ENCODE results near the gene METTL21C. TPM values are rescaled to one million over a fixed set of nuclear protein-coding genes. Genes with fewer than 3 reads are reported as not detected.

Gene METTL21C
- polyA plus RNA-seq, 1 donor: 0.06 TPM

DNA sequence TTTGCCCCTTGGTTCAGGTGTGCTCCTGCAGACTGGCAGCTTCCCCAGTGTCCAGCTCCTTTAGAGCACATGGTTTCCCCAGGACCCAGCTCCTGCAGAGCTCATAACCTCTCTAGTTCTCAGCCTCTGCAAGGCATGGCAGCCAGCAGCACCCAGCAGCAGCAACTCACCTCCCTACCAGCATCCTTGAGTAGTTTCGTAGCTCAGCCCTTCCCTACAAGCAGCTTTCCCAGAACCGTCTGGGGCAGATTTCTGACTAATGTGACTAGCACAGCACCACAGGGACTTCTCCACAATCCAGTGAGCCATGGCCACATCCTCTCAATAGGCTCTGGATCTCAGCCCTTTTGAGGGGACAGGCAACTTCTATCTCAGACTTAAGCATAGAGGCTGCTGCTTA is 14.1 kb upstream of the METTL21C start:
- WGBS (ENCODE audit: insufficient coverage, low lambda C conversion rate): no CpG with 5 or more reads among the region's 2 CpGs
- H3K4me1 ChIP-seq (ENCODE audit: control insufficient read depth, insufficient read depth, low read length): no peaks in the 10 kb centered on the region
- H3K27me3 ChIP-seq (ENCODE audit: control insufficient read depth, insufficient read depth, low read length): no peaks in the 10 kb centered on the region
- no peak for DNase-seq
- no peaks in the 10 kb centered on the region for H3K9me3 ChIP-seq (ENCODE audit: control insufficient read depth, low read depth, low read length)
- no peak overlapping the region for H3K27ac ChIP-seq (ENCODE audit: low read length)
- H3K36me3 ChIP-seq (ENCODE audit: control insufficient read depth, insufficient read depth, low read length): no peaks in the 10 kb centered on the region
- no peak overlapping the region for H3K4me3 ChIP-seq (ENCODE audit: low read length)

GRCh38 chr13:102708211-102708610 is 13.4 kb upstream of the METTL21C start:
- no peak for DNase-seq
- Histone ChIP-seq H3K4me1 (ENCODE audit: control insufficient read depth, insufficient read depth, low read length) (no peaks in the 10 kb centered on the region), H3K27me3 (ENCODE audit: control insufficient read depth, insufficient read depth, low read length) (no peaks in the 10 kb centered on the region), H3K4me3 (ENCODE audit: low read length) (no peak overlapping the region), H3K9me3 (ENCODE audit: control insufficient read depth, low read depth, low read length) (no peaks in the 10 kb centered on the region), H3K27ac (ENCODE audit: low read length) (no peak overlapping the region), H3K36me3 (ENCODE audit: control insufficient read depth, insufficient read depth, low read length) (no peaks in the 10 kb centered on the region)
- WGBS (ENCODE audit: insufficient coverage, low lambda C conversion rate): 72% methylated on average over 2 of the region's 2 CpGs

DNA sequence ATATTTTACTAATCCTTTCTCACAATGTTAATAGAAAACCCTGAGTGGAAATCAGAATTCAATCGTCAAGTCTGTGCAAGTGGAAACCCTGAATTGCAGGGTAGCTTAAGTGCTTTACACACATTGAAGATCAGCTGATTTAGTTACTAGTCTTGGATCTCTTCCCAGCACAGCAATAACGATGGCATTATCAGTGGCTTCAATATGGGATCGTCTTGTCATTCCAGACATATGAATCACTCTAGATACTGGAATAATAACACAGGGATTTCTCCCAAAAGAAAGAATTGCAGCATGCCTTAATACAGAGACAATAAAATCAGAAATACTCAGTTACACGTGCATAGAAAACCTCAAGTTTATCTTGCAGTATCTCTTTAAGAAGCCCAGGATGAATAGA is 12.6 kb upstream of the METTL21C start:
- H3K27ac ChIP-seq (ENCODE audit: low read length): no peak overlapping the region
- no peaks in the 10 kb centered on the region for H3K4me1 ChIP-seq (ENCODE audit: control insufficient read depth, insufficient read depth, low read length)
- WGBS (ENCODE audit: insufficient coverage, low lambda C conversion rate): 0% methylated on average over 1 of the region's 4 CpGs
- no peaks in the 10 kb centered on the region for H3K9me3 ChIP-seq (ENCODE audit: control insufficient read depth, low read depth, low read length)
- no peaks in the 10 kb centered on the region for H3K36me3 ChIP-seq (ENCODE audit: control insufficient read depth, insufficient read depth, low read length)
- peak; percentile 17 to 22 for DNase-seq
- H3K4me3 ChIP-seq (ENCODE audit: low read length): no peak overlapping the region
- no peaks in the 10 kb centered on the region for H3K27me3 ChIP-seq (ENCODE audit: control insufficient read depth, insufficient read depth, low read length)

GRCh38 chr13:102704238-102705058 is 9.6 kb upstream of the METTL21C start:
- Histone ChIP-seq H3K4me3 (ENCODE audit: low read length) (no peak overlapping the region), H3K36me3 (ENCODE audit: control insufficient read depth, insufficient read depth, low read length) (no peaks in the 10 kb centered on the region), H3K27ac (ENCODE audit: low read length) (no peak overlapping the region), H3K27me3 (ENCODE audit: control insufficient read depth, insufficient read depth, low read length) (no peaks in the 10 kb centered on the region), H3K4me1 (ENCODE audit: control insufficient read depth, insufficient read depth, low read length) (no peaks in the 10 kb centered on the region), H3K9me3 (ENCODE audit: control insufficient read depth, low read depth, low read length) (no peaks in the 10 kb centered on the region)
- whole genome bisulfite sequencing (ENCODE audit: insufficient coverage, low lambda C conversion rate): 80% methylated on average over 1 of the region's 6 CpGs
- no peak for DNase-seq

- no peaks in the 10 kb centered on the region for H3K4me1 ChIP-seq (ENCODE audit: control insufficient read depth, insufficient read depth, low read length)
- no peak for DNase-seq
- H3K4me3 ChIP-seq (ENCODE audit: low read length): no peak overlapping the region
- no peaks in the 10 kb centered on the region for H3K27me3 ChIP-seq (ENCODE audit: control insufficient read depth, insufficient read depth, low read length)
- peaks cover under 1% of the 10 kb centered on the region for H3K9me3 ChIP-seq (ENCODE audit: control insufficient read depth, low read depth, low read length)
- no peaks in the 10 kb centered on the region for H3K36me3 ChIP-seq (ENCODE audit: control insufficient read depth, insufficient read depth, low read length)
- no peak overlapping the region for H3K27ac ChIP-seq (ENCODE audit: low read length)
Observed at GRCh38 chr13:102703726-102704035, 8.8 kb upstream of the METTL21C start.

DNA sequence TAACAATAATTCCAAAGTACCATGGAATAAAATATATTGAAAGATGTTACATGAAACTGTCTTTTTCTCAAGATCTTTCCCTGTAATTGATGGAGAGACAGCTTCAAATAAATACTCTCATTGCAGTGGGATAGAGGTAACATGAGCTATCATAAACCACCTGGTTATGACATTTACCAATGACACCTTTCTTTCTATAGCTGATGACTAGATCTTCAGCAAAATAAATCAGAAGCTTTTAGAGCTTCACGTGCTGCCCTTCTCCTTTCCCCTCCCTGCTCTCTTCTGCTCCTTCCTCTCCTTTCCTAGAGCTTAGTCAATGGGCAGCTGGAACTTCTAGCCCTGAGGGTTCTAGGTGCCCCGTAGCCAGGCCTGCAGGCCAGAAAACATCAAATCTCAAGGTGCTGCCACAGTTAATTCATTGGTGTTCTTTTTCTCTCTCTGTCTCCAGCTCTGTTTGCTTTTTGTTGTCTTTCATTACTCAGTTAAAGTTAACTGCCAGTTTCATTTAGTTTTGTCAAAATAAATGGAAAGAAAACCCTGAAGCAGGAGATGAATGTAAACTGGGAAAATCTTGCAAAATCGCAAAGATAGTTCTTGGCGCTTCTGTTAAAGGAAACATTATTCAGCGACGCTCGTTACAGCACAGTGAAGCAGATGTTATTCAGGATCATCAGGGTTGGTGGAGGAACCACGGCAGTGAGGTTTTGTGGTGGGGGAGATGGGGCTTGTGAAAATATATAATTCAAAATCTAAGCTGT is 8.3 kb upstream of the METTL21C start:
- H3K27ac ChIP-seq (ENCODE audit: low read length): no peak overlapping the region
- no peak overlapping the region for H3K4me3 ChIP-seq (ENCODE audit: low read length)
- no peaks in the 10 kb centered on the region for H3K27me3 ChIP-seq (ENCODE audit: control insufficient read depth, insufficient read depth, low read length)
- H3K9me3 ChIP-seq (ENCODE audit: control insufficient read depth, low read depth, low read length): peaks cover 4% of the 10 kb centered on the region
- H3K36me3 ChIP-seq (ENCODE audit: control insufficient read depth, insufficient read depth, low read length): no peaks in the 10 kb centered on the region
- no peaks in the 10 kb centered on the region for H3K4me1 ChIP-seq (ENCODE audit: control insufficient read depth, insufficient read depth, low read length)
- 60% methylated on average over 1 of the region's 8 CpGs for WGBS (ENCODE audit: insufficient coverage, low lambda C conversion rate)
- no peak for DNase-seq

GRCh38 chr13:102701331-102701730 is 6.5 kb upstream of the METTL21C start:
- H3K9me3 ChIP-seq (ENCODE audit: control insufficient read depth, low read depth, low read length): peaks cover 4% of the 10 kb centered on the region
- no peaks in the 10 kb centered on the region for H3K36me3 ChIP-seq (ENCODE audit: control insufficient read depth, insufficient read depth, low read length)
- 92% methylated on average over 2 of the region's 5 CpGs for WGBS (ENCODE audit: insufficient coverage, low lambda C conversion rate)
- no peaks in the 10 kb centered on the region for H3K4me1 ChIP-seq (ENCODE audit: control insufficient read depth, insufficient read depth, low read length)
- no peak overlapping the region for H3K27ac ChIP-seq (ENCODE audit: low read length)
- no peak overlapping the region for H3K4me3 ChIP-seq (ENCODE audit: low read length)
- DNase-seq: no peak
- H3K27me3 ChIP-seq (ENCODE audit: control insufficient read depth, insufficient read depth, low read length): peaks cover 4% of the 10 kb centered on the region

DNA sequence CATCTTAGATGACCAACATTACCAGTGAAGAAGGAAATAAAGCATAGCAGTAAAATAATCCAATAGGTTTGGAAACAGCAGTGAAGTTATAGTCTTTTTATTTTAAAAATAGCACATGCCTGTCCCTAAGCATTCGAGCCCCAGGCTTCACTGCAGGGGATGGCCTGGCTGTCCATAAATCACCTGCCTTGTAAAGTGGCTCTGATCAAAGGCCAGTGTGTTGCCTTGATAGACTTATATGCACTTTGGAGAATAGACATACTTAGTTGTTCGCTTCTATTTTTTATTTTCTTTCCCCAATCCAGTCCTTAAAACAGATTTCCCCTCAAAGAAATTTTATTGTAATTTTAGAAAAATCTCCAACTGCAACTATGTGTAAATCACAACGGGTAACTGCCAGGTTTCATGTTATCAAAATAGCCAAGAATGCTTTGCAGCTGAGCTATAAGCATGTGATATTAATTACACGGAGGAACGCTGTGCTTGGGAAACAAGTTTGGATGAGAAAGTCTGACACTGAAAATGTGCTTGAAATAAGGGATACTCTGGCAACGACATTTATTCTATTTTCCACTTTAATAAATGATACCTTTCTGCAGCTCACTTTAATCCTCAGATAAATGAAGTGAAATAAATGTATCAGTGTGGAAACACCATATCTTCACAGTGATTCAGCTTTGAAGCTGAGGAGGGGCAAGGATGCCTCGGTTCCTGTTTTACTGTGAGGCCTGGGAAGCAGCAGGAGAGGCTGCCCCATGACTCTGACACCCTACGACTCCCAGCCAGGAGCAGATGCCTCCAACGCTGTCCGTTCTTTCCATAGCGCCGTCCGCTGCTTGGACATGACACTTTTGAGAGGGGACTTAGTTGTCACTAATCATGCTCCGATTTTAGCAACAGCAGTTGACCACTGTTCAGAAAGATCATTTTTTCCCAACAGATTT is 5.5 kb upstream of the METTL21C start:
- no peaks in the 10 kb centered on the region for H3K36me3 ChIP-seq (ENCODE audit: control insufficient read depth, insufficient read depth, low read length)
- H3K27me3 ChIP-seq (ENCODE audit: control insufficient read depth, insufficient read depth, low read length): peaks cover 4% of the 10 kb centered on the region
- WGBS (ENCODE audit: insufficient coverage, low lambda C conversion rate): 80% methylated on average over 1 of the region's 14 CpGs
- no peak for DNase-seq
- H3K4me1 ChIP-seq (ENCODE audit: control insufficient read depth, insufficient read depth, low read length): no peaks in the 10 kb centered on the region
- no peak overlapping the region for H3K4me3 ChIP-seq (ENCODE audit: low read length)
- no peak overlapping the region for H3K27ac ChIP-seq (ENCODE audit: low read length)
- peaks cover 4% of the 10 kb centered on the region for H3K9me3 ChIP-seq (ENCODE audit: control insufficient read depth, low read depth, low read length)

DNA sequence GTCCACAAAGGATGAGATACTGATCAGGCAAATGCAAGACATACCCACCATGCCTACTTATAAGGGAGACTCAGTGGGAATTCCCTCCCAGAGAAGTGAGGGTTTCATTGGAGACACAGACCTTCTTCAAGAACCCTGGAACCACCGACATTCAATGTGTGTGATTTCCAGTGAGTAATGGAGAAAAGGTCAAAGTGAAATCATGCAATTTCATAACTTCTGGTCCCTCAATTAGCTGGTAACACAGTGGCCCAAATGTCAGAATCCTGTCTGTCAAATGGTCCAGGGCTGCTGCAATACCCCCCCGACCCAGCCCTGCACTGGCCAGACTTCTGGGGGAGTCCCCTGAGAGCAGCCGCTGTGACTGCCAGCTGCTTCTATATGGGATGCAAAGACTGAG is 4.7 kb upstream of the METTL21C start:
- H3K9me3 ChIP-seq (ENCODE audit: control insufficient read depth, low read depth, low read length): peaks cover 4% of the 10 kb centered on the region
- H3K4me1 ChIP-seq (ENCODE audit: control insufficient read depth, insufficient read depth, low read length): no peaks in the 10 kb centered on the region
- H3K4me3 ChIP-seq (ENCODE audit: low read length): no peak overlapping the region
- 60% methylated on average over 1 of the region's 3 CpGs for WGBS (ENCODE audit: insufficient coverage, low lambda C conversion rate)
- peaks cover 4% of the 10 kb centered on the region for H3K27me3 ChIP-seq (ENCODE audit: control insufficient read depth, insufficient read depth, low read length)
- H3K36me3 ChIP-seq (ENCODE audit: control insufficient read depth, insufficient read depth, low read length): no peaks in the 10 kb centered on the region
- no peak overlapping the region for H3K27ac ChIP-seq (ENCODE audit: low read length)
- no peak for DNase-seq

GRCh38 chr13:102698649-102698980 is 3.8 kb upstream of the METTL21C start:
- WGBS (ENCODE audit: insufficient coverage, low lambda C conversion rate): no CpG with 5 or more reads among the region's 2 CpGs
- no peak overlapping the region for H3K27ac ChIP-seq (ENCODE audit: low read length)
- H3K9me3 ChIP-seq (ENCODE audit: control insufficient read depth, low read depth, low read length): peaks cover 4% of the 10 kb centered on the region
- no peaks in the 10 kb centered on the region for H3K4me1 ChIP-seq (ENCODE audit: control insufficient read depth, insufficient read depth, low read length)
- DNase-seq: no peak
- H3K4me3 ChIP-seq (ENCODE audit: low read length): no peak overlapping the region
- H3K27me3 ChIP-seq (ENCODE audit: control insufficient read depth, insufficient read depth, low read length): peaks cover 4% of the 10 kb centered on the region
- H3K36me3 ChIP-seq (ENCODE audit: control insufficient read depth, insufficient read depth, low read length): no peaks in the 10 kb centered on the region

All from large intestine (tissue), 3 donors.